ENCODE results near the gene CDH19. TPM values are rescaled to one million over a fixed set of nuclear protein-coding genes. Genes with fewer than 3 reads are reported as not detected.

CDH19 gene
- total RNA-seq, 3 donors from 2014 or later: not detected

DNA sequence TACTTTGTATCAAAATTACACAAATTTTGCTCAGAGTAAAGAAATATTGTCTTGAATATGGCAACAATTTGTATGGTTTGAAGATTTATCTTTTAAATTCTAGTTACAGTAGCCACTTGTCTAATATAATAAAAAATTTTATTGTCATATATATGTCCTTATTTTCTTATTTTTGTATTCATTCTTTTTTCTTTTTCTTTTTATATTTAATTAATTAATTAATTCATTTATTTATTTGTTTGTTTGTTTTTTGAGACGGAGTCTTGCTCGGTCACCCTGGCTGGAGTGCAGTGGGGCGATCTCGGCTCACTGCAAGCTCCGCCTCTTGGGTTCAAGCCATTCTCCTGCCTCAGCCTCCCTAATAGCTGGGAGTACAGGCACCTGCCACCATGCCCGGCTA is 3.7 kb upstream of the CDH19 start:
- H3K4me1 Mint-ChIP-seq (ENCODE audit: low read depth): no peaks in the 10 kb centered on the region
- ATAC-seq: no peak
- H3K36me3 Mint-ChIP-seq (ENCODE audit: insufficient read depth): no peaks in the 10 kb centered on the region
- H3K27me3 Mint-ChIP-seq (ENCODE audit: low read depth): no peaks in the 10 kb centered on the region
- H3K9me3 Mint-ChIP-seq: peaks cover 9% of the 10 kb centered on the region
- H3K4me3 Mint-ChIP-seq: no peak overlapping the region
- DNase-seq: no peak

- Mint-ChIP-seq H3K4me1 (ENCODE audit: low read depth) (no peaks in the 10 kb centered on the region), H3K36me3 (ENCODE audit: insufficient read depth) (no peaks in the 10 kb centered on the region), H3K4me3 (no peak overlapping the region), H3K9me3 (peaks cover 12% of the 10 kb centered on the region), H3K27me3 (ENCODE audit: low read depth) (no peaks in the 10 kb centered on the region)
- DNase-seq (no peak), ATAC-seq (no peak)
Measured at GRCh38 chr18:66601649-66602048, 2.2 kb downstream of the CDH19 start.

GRCh38 chr18:66599190-66599589 is 4.7 kb downstream of the CDH19 start:
- no peak for ATAC-seq
- peaks cover 26% of the 10 kb centered on the region for H3K9me3 Mint-ChIP-seq
- no peaks in the 10 kb centered on the region for H3K4me1 Mint-ChIP-seq (ENCODE audit: low read depth)
- DNase-seq: no peak
- H3K4me3 Mint-ChIP-seq: no peak overlapping the region
- no peaks in the 10 kb centered on the region for H3K27me3 Mint-ChIP-seq (ENCODE audit: low read depth)
- H3K36me3 Mint-ChIP-seq (ENCODE audit: insufficient read depth): no peaks in the 10 kb centered on the region

- Mint-ChIP-seq H3K4me3 (no peak overlapping the region), H3K9me3 (peaks cover 7% of the 10 kb centered on the region), H3K36me3 (ENCODE audit: insufficient read depth) (no peaks in the 10 kb centered on the region), H3K27me3 (ENCODE audit: low read depth) (no peaks in the 10 kb centered on the region), H3K4me1 (ENCODE audit: low read depth) (no peaks in the 10 kb centered on the region)
- ATAC-seq: no peak
- DNase-seq: no peak
Measured at GRCh38 chr18:66587430-66587829, 16.5 kb downstream of the CDH19 start.

- DNase-seq: no peak
- no peak overlapping the region for H3K4me3 Mint-ChIP-seq
- no peaks in the 10 kb centered on the region for H3K27me3 Mint-ChIP-seq (ENCODE audit: low read depth)
- H3K4me1 Mint-ChIP-seq (ENCODE audit: low read depth): no peaks in the 10 kb centered on the region
- peaks cover 8% of the 10 kb centered on the region for H3K9me3 Mint-ChIP-seq
- H3K36me3 Mint-ChIP-seq (ENCODE audit: insufficient read depth): no peaks in the 10 kb centered on the region
- ATAC-seq: no peak
Measured at GRCh38 chr18:66582211-66582610, 21.7 kb downstream of the CDH19 start.

GRCh38 chr18:66575263-66575662 is 28.6 kb downstream of the CDH19 start:
- H3K27me3 Mint-ChIP-seq (ENCODE audit: low read depth): no peaks in the 10 kb centered on the region
- DNase-seq (no peak), ATAC-seq (no peak)
- H3K4me1 Mint-ChIP-seq (ENCODE audit: low read depth): no peaks in the 10 kb centered on the region
- peaks cover 4% of the 10 kb centered on the region for H3K9me3 Mint-ChIP-seq
- H3K4me3 Mint-ChIP-seq: no peak overlapping the region
- H3K36me3 Mint-ChIP-seq (ENCODE audit: insufficient read depth): no peaks in the 10 kb centered on the region

GRCh38 chr18:66571845-66572244 is 32.0 kb downstream of the CDH19 start:
- ATAC-seq (no peak), DNase-seq (no peak)
- H3K9me3 Mint-ChIP-seq: peaks cover under 1% of the 10 kb centered on the region
- no peak overlapping the region for H3K4me3 Mint-ChIP-seq
- no peaks in the 10 kb centered on the region for H3K27me3 Mint-ChIP-seq (ENCODE audit: low read depth)
- no peaks in the 10 kb centered on the region for H3K36me3 Mint-ChIP-seq (ENCODE audit: insufficient read depth)
- no peaks in the 10 kb centered on the region for H3K4me1 Mint-ChIP-seq (ENCODE audit: low read depth)

GRCh38 chr18:66566616-66567015 is 37.3 kb downstream of the CDH19 start:
- peaks cover 3% of the 10 kb centered on the region for H3K9me3 Mint-ChIP-seq
- ATAC-seq (no peak), DNase-seq (no peak)
- no peak overlapping the region for H3K4me3 Mint-ChIP-seq
- no peaks in the 10 kb centered on the region for H3K36me3 Mint-ChIP-seq (ENCODE audit: insufficient read depth)
- no peaks in the 10 kb centered on the region for H3K4me1 Mint-ChIP-seq (ENCODE audit: low read depth)
- H3K27me3 Mint-ChIP-seq (ENCODE audit: low read depth): no peaks in the 10 kb centered on the region

DNA sequence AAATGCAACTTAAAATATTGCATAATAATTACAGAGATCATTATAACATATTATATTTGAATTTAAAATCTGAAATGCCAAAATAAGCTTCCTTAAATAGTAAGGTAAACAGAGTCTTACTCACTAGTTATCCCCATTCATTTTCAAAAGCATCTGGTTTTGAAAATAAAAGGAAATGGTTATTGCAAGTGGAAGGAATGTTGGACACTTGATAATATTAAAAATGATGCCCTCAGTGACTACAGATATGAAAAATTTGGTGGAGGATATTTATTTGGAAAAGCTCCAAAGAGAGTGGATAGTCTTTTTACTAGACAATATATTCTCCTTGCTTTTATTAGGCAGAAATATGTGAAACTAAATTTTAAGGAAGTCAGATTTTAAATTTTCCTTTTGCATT is 39.7 kb downstream of the CDH19 start:
- Mint-ChIP-seq H3K4me3 (no peak overlapping the region), H3K9me3 (peaks cover 3% of the 10 kb centered on the region), H3K4me1 (ENCODE audit: low read depth) (no peaks in the 10 kb centered on the region), H3K27me3 (ENCODE audit: low read depth) (no peaks in the 10 kb centered on the region), H3K36me3 (ENCODE audit: insufficient read depth) (no peaks in the 10 kb centered on the region)
- no peak for ATAC-seq
- no peak for DNase-seq

DNA sequence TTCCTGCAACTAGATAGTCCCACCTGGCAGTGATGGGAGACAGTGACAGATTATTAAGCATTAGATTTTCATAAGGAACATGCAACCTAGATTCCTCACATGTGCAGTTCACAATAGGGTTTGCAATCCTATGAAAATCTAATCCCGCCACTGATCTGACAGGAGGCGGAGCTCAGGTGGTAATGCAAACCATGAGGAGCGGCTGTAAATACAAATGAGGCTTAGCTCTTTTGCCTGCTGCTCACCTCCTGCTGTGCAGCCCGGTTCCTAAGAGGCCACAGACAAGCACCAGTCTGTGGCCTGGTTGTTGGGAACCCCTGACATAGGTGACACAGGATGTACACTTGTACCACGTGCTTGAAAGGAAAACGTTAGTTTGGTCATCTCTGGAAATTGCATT is 41.6 kb downstream of the CDH19 start:
- DNase-seq (no peak), ATAC-seq (no peak)
- Mint-ChIP-seq H3K27me3 (ENCODE audit: low read depth) (no peaks in the 10 kb centered on the region), H3K9me3 (peaks cover 3% of the 10 kb centered on the region), H3K36me3 (ENCODE audit: insufficient read depth) (no peaks in the 10 kb centered on the region), H3K4me1 (ENCODE audit: low read depth) (no peaks in the 10 kb centered on the region), H3K4me3 (no peak overlapping the region)

GRCh38 chr18:66560094-66560493 is 43.8 kb downstream of the CDH19 start:
- no peaks in the 10 kb centered on the region for H3K36me3 Mint-ChIP-seq (ENCODE audit: insufficient read depth)
- ATAC-seq (no peak), DNase-seq (no peak)
- H3K4me1 Mint-ChIP-seq (ENCODE audit: low read depth): no peaks in the 10 kb centered on the region
- H3K4me3 Mint-ChIP-seq: no peak overlapping the region
- no peaks in the 10 kb centered on the region for H3K27me3 Mint-ChIP-seq (ENCODE audit: low read depth)
- H3K9me3 Mint-ChIP-seq: no peaks in the 10 kb centered on the region

GRCh38 chr18:66558773-66559172 is 45.1 kb downstream of the CDH19 start:
- H3K4me1 Mint-ChIP-seq (ENCODE audit: low read depth): no peaks in the 10 kb centered on the region
- H3K36me3 Mint-ChIP-seq (ENCODE audit: insufficient read depth): no peaks in the 10 kb centered on the region
- H3K9me3 Mint-ChIP-seq: no peaks in the 10 kb centered on the region
- H3K4me3 Mint-ChIP-seq: no peak overlapping the region
- DNase-seq: no peak
- ATAC-seq: no peak
- H3K27me3 Mint-ChIP-seq (ENCODE audit: low read depth): no peaks in the 10 kb centered on the region

DNA sequence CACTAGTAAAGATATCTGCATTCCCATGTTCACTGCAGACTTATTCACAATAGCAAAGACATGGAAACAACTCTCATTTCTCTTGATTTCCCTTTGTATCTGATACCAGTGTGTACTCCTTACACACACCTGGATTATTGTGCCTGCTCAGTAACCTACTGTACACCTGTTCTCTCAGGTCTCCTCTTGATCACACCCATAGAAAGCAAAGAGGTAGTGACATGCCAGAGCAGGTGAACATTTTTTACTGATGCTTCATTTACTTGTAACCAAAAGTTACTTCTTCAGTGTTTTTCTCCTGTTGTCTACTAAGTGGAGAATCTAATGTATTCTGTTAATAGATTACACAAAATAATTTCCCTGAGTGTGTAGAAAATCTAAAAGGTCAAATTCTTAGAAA is 46.8 kb downstream of the CDH19 start:
- H3K4me3 Mint-ChIP-seq: no peak overlapping the region
- ATAC-seq: no peak
- H3K36me3 Mint-ChIP-seq (ENCODE audit: insufficient read depth): no peaks in the 10 kb centered on the region
- H3K9me3 Mint-ChIP-seq: peaks cover 5% of the 10 kb centered on the region
- H3K4me1 Mint-ChIP-seq (ENCODE audit: low read depth): no peaks in the 10 kb centered on the region
- no peaks in the 10 kb centered on the region for H3K27me3 Mint-ChIP-seq (ENCODE audit: low read depth)
- no peak for DNase-seq

DNA sequence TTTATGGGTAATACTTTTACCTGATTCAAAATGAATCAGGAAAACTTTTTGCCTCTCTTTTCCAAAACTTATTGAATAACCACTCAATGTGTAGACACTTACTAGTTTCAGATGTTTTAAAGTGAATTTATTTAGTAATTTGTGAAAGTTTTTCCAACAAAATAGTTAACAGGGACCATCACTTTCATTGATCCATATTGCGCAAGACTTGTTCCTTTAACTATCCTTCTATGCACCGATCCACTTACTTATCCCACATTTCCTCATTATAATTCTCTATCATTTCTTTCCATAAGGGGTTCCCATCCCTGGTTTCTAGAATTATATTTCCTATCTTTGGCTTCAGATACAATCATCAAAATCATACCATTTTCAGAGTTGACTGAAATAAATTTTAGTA is 48.3 kb downstream of the CDH19 start:
- Mint-ChIP-seq H3K4me1 (ENCODE audit: low read depth) (no peaks in the 10 kb centered on the region), H3K36me3 (ENCODE audit: insufficient read depth) (no peaks in the 10 kb centered on the region), H3K27me3 (ENCODE audit: low read depth) (no peaks in the 10 kb centered on the region), H3K9me3 (peaks cover 5% of the 10 kb centered on the region), H3K4me3 (no peak overlapping the region)
- ATAC-seq: no peak
- DNase-seq: no peak

DNA sequence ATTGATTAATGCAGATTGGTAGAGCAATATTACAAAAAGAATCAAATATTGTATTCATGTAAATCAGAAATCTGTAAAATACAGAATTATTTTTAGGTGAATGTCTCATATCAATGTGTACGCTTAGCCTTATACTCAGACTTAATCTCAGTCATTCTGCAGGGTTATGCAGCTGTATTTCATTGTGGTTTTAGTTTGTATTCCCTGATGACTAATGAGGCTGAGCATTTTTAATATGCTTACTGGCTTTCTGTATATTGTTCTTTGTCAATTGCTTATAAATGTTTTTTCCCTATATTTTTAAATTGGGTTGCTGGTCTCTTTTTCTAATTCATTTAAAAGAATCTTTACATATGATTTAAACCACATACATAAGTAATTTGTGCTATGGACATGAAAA is 50.1 kb downstream of the CDH19 start:
- ATAC-seq: no peak
- H3K36me3 Mint-ChIP-seq (ENCODE audit: insufficient read depth): no peaks in the 10 kb centered on the region
- H3K9me3 Mint-ChIP-seq: peaks cover 5% of the 10 kb centered on the region
- H3K4me3 Mint-ChIP-seq: no peak overlapping the region
- no peaks in the 10 kb centered on the region for H3K4me1 Mint-ChIP-seq (ENCODE audit: low read depth)
- no peaks in the 10 kb centered on the region for H3K27me3 Mint-ChIP-seq (ENCODE audit: low read depth)
- no peak for DNase-seq

- Mint-ChIP-seq H3K27me3 (ENCODE audit: low read depth) (no peaks in the 10 kb centered on the region), H3K4me3 (no peak overlapping the region), H3K9me3 (peaks cover 17% of the 10 kb centered on the region), H3K36me3 (ENCODE audit: insufficient read depth) (no peaks in the 10 kb centered on the region), H3K4me1 (ENCODE audit: low read depth) (no peaks in the 10 kb centered on the region)
- no peak for DNase-seq
- ATAC-seq: no peak
Measured at GRCh38 chr18:66550366-66550765, 53.5 kb downstream of the CDH19 start.

Measured in activated T-cell treated with anti-CD3 and anti-CD28 coated beads, Interleukin-2, amount 50 U/mL, for 4 hours (primary cell).